ENCODE data around the gene ALS2.

- TF ChIP-seq CTCF (IDR thresholded peaks at IDR 0.05; ENCODE audit: insufficient read depth, low read length) (no peak), GABPA (IDR thresholded peaks at IDR 0.05; ENCODE audit: low read depth) (no peak)
These were observed 21.2 kb downstream of the ALS2 start for GRCh38 chr2:201759567-201759966.
